Right ventricle myocardium inferior (tissue), 1 donor: Measurements from ENCODE around the gene STEAP4. TPM values are rescaled to one million over a fixed set of nuclear protein-coding genes. Genes with fewer than 3 reads are reported as not detected.
"Not testable (repeated sequence)": the region's sequence is repeated elsewhere in the genome, so short reads cannot be mapped to it uniquely, and the experiment has no call there.

Experiments
- ATAC-seq: fragments of 200-7000 bp; cut with Tn5 transposase; one replicate; pipeline ENCODE4 v1.9.1; 2020; ENCODE audit warnings: mild to moderate bottlenecking, moderate library complexity
- DNase-seq: peaks from one replicate; pipeline ENCODE4 v3.0.0; 2021; ENCODE audit errors: missing footprints
- intact Hi-C: fragments of 100-400 bp; cut with DNase I; formaldehyde crosslinking; loops from one replicate; pipeline ENCODE4 v1.11.0; 2022
- total RNA-seq: library from RNA; stranded (reverse); fragmentation: NEBNext Ultra II Directional; extraction: Animal tissue kit (Norgen Biotek cat#: 25700); gene quantifications from one replicate; pipeline ENCODE4 v1.2.1, GENCODE V29; 2021
- donor health status: DM: no; HTN: yes; CAD: no; lungs with severe emphysema.

STEAP4 gene
- total RNA-seq, 1 donor from 2014 or later = 25.2 TPM

DNA sequence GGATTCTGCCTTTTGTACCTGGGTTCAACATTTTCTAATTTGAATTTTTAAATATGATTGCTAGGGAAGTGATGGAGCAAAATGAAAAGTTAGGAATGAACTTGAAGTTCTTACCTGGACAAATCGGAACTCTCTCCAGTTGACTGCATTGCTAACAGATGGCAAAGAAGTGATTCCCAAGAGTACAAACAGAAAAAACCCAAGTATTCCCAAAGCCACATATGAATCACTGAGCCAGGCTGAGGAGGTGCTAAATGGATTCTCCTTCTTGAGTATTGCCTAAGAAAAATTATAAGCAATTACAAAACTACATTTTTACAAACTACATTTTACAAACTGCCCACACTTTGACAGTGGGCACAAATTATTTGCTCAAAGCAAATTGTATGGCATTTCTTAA is 25.9 kb downstream of the STEAP4 start:
- DNase-seq = no peak
- intact Hi-C loops = no loop called here
- ATAC-seq = no peak

DNA sequence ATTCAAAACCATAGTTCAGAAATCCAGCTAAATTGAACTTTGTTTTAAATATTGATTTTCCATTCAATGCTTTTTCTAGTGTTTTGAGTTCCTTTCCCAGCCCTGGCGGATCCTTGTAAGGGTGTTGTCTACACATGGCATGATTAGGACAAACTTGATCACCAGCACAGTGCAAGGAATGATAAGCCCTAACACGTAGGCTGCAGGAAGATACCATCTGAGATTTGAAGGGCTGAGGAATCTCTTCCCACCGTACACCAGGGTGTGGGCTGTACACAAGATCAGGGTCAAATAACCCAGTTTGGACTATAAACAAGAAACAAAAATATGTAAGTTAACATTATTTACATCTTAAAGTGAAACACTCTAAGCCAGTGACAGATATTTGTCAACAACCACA is 27.4 kb downstream of the STEAP4 start:
- intact Hi-C loops = no loop called here
- ATAC-seq (no peak), DNase-seq (no peak)

DNA sequence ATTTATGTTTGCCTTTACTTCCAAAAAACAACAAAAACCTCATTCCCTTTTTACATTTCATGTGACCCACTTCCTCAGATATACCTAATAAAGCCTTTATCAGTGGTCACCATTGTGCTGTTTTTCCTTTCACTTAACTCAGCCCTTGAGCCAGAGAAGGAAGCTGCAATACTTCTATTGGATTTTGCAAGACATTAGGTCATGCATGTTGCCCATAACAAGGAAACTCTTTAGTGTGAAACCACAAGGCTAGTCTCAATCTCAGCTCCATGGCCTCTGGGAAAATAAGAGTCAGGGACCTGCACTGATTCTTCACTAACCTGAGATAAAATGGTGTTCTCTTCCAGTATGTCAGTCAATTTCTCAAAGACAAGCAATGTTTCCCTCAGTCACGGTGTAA is 27.8 kb downstream of the STEAP4 start:
- DNase-seq (no peak), ATAC-seq (peak; percentile 80)
- intact Hi-C loops = no loop called here

DNA sequence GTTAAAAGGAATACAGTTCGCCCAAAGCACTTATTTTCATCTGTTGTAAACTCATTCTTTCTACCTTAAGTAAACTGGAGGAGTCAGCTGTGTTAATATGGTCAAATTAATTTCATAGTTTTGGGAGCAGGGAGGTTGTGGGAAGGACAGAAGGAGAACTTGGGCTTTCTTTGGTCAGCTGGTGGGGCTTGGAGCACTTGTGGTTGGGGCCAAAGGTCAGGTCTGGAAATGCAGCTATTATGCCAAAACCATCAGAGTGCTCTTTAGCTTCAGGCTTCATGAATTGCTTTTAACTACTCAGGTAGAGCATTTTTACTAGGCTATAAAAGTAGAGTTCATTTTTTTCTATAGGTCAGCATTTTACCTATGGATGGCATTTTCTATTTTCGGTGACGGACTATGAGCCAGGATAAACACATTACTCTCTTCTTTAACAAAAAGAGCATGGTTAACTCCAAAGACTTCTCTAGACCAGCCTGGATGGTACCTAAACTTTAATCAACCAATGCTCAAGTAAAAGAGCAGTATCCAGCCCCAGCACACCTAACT is 30.0 kb downstream of the STEAP4 start:
- intact Hi-C loops = no loop called here
- no peak for DNase-seq
- ATAC-seq = no peak

DNA sequence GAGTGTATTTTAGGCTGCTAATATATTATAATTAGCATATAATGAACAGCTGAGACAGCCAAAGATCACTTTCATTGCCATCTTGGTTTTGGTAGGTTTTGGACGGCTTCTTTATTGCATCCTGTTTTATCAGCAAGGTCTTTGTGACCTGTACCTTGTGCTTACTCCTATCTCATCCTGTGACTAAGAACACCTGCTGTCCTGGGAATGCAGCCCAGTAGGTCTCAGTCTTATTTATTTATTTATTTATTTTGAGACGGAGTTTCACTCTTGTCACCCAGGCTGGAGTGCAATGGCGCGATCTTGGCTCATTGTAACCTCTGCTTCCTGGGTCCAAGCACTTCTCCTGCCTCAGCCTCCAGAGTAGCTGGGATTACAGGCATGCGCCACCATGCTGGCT is 31.8 kb downstream of the STEAP4 start:
- ATAC-seq, intact Hi-C loops, DNase-seq: not testable (repeated sequence)

DNA sequence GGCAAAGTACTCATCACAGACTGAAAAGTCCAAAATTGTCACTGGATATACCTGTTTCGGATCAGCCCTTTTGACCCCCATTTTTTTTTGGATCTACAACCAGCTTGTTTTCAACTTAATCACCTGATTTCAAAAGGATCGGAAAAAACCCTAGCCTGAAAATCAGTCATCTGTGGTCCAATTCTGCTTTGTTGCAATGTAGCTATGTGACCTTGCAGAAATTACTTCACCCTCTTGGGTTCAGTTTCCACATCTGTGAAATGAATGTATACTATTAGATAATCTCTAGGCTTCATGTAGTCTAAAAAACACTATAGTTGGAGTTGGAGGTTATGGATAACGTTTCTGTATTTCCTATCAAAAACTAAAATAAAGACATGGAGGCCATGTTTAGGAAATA is 37.1 kb downstream of the STEAP4 start:
- DNase-seq (no peak), ATAC-seq (no peak)
- intact Hi-C loops = no loop called here

DNA sequence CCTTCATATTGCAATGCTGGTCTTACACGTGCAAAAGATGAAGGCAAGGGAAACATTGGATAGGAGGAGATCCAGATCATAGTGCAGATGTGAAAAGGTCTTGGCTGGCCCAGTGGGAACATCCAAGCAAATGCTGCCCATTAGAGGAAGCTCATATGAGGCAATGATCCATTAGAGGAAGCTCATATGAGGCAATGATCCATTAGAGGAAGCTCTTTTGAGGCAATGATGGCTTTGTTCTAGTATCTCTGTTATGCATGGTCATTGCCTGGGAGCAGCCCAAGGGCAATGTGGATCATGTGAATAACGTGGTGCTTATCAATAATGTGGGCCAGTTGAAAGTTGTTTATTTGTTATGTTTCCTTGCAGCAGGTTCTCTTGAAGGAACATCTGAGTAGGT is 37.8 kb downstream of the STEAP4 start:
- ATAC-seq (peak; percentile 34), DNase-seq (no peak)
- intact Hi-C loops = no loop called here

DNA sequence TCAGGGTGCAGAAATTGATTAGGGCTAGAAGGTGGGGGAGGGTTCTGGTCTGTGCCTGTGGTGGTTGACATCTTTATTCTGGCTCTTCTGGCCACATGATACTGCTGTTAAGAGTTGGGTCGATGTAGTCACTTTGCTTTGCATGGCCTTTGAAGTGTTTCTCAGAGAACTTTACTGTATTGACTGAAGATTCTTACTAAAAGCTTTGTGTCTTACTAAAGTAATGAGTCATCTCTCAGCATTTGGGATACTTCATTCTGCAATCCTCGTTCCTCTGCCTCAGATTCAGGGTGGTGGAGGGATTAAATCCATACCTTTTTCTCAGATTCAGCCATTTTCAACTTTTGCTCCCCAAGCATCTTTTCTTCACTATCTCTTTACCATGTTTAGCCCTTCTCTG is 38.6 kb downstream of the STEAP4 start:
- ATAC-seq (no peak), DNase-seq (no peak)
- intact Hi-C loops = no loop called here

DNA sequence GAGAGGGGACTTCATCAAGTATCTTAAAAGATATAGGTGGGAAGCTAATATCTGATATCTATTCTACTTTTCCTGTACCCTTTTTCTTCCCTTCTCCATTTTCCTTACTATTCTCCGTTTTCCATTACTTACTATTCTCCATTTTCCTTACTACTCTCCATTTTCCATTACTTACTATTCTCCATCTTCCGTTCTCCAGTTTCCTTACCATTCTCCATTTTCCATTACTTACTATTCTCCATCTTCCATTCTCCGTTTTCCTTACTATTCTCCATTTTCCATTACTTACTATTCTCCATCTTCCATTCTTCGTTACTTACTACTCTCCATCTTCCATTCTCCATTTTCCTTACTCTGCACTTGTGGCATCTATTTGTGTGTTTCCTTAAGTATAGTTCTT is 39.3 kb downstream of the STEAP4 start:
- no peak for DNase-seq
- intact Hi-C loops = no loop called here
- no peak for ATAC-seq

DNA sequence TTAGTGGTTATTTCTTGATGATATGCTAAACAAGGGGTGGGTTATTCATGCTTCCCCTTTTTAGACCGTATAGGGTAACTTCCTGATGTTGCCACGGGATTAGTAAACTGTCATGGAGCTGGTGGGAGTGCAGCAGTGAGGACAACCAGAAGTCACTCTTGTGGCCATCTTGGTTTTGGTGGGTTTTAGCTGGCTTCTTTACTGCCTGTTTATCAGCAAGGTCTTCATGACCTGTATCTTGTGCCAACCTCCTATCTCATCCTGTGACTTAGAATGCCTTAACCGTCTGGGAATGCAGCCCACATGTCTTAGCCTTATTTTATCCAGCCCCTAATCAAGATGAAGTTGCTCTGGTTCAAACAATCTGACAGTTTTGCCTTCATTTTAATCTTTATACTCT is 41.7 kb downstream of the STEAP4 start:
- DNase-seq, intact Hi-C loops, ATAC-seq: not testable (repeated sequence)

DNA sequence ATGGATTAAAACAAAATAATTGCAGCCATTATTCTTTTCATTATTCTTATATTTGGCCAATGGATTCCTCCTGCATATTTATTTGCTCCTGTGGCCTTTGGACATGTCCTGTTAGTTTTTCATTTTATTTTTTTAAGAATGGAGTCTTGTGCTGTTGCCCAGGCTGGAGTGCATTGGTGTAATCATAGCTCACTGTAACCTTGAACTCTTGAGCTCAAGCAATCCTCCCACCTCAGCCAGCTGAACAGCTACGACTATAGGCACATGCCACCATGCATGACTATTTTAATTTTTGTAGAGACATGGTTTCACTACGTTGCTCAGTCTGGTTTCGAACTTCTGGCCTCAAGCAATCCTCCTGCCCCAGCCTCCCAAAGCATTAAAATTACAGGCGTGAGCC is 44.1 kb downstream of the STEAP4 start:
- intact Hi-C loops = no loop called here
- DNase-seq (no peak), ATAC-seq (no peak)

DNA sequence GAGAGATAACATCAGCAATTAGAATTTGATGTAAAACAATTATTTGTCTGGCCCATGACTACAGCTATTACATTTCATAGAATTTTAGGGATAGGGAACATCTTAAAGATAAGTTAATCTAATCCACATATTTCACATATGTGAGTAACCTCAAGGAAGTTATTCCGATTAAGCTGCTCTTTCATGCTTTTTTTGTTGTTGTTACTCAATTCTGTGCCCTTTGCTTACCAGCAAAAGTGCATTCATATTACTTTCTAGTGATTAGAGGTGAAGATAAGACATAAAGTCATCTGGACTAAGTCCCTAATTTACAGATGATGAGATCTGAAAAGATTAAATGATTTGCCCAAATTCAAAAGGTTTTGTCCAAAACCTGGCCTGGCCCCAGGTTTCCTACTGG is 46.0 kb downstream of the STEAP4 start:
- intact Hi-C loops = no loop called here
- DNase-seq (no peak), ATAC-seq (no peak)

DNA sequence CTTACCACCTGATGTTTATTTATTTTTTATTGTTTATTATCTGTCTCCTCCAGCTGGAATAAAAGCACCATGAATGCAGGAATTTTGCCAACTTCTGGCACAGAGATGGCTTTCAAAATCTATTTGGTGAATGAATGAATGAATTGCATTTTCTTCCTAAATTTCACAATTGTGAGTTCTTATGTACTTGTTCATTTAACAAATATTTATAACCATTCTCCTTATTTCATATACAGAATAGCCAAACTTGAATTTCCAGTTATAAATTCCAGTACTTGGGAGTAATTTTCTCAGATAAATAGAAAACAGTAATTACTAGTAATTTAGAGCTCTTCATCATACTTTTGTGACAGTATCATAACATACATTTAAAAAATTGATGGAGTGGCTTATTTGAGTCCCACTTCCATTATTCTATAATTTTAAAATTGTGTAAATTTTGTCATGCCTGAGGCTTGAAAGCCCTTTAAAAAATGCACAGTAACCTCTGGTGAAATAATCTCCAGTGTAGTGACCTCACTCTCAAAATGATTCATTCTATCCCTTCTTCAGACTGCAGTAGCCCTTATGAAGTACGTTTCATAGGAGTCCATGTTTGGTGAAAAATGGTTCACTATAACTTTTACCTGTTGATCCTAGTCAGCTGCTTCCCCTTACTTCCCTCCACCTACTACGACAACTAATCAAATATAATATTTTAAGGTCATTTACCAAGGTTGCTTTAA is 46.9 kb downstream of the STEAP4 start:
- DNase-seq (no peak), ATAC-seq (no peak)
- intact Hi-C loops = no loop called here

DNA sequence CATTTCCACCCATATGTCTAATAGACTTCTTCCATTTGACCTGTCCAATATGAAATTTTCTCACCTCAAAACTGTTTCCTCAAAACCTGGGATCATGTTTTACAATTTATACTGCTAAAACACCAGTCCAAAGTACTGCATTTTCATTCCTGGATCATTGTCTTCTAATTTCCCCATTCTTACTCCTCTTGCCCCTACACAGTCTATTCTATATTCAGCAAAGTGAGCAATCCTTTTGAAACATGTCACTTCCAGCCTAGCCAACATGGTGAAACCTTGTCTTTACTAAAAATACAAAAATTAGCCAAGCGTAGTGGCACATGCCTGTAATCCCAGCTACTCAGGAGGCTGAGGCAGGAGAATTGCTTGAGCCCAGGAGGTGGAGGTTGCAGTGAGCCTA is 48.4 kb downstream of the STEAP4 start:
- ATAC-seq, DNase-seq, intact Hi-C loops: not testable (repeated sequence)

DNA sequence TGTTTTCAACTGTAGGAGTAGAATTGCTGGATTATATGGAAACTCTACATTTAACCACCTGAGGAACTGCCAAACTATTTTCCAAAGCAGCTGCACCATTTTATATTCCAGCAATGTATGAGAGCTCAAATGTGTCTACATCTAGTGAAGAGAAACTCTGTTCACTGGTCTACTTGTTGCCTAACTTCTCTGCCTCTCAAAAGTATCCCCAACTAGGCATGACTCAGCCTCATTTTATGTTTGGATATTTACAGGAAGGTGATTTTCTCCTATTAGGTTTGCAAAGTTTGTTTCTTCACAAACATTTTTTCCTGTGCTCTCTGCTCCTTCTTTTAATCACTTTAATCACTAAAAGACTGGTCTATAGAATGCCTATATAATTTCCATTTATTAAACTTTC is 49.8 kb downstream of the STEAP4 start:
- intact Hi-C loops = no loop called here
- ATAC-seq = no peak
- DNase-seq = no peak

DNA sequence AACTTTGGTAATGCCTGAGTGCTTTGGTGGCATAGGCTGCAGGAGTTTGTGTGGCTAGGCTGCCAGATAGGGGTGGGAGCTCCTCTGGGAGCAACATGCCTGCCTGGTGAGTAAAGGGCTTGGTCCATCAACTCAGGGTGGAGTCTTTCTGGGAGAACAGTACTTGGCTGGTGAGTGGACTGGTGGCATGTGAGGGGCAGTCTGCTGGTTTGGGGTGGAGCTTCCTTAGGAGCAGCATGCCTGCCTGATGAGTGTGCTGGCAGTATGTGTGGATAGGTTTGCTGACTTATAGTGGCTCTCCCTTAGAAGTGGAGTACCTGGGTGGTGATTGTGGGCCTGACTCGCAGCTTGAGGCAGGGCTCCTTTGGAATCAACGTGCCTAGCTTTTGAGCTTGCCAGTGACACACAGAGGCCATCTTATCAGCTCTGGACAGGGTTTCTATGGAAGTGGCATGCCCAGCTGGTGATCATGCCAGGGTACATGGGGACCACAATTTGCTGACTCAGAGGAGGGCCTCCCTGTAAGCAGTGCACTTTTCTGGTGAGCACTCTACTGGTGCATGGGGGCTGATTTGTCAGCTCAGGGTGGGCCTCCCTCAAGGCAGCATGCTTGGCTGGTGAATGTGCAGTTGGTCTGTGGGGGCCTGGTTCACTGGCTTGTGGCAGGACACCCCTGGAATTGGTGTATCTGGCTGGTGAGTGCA is 51.8 kb downstream of the STEAP4 start:
- intact Hi-C loops = no loop called here
- DNase-seq = no peak
- ATAC-seq = no peak

DNA sequence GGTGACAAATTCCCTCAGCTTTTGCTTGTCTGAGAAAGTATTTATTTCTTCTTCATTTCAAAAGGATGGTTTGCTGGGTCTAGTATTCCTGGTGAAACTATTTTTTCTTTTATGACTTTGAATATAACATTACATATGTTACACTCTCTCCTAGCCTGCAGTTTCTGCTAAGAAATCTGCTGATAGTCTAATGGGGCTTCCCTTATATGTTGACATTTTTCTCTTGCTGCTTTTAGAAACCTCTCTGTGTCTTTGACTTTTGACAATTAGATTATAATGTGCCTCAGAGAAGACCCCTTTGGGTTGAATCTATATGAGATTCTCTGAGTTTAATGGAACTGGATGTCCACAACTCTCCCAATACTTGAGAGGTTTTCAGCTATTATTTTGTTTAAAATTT is 53.1 kb downstream of the STEAP4 start:
- ATAC-seq = no peak

DNA sequence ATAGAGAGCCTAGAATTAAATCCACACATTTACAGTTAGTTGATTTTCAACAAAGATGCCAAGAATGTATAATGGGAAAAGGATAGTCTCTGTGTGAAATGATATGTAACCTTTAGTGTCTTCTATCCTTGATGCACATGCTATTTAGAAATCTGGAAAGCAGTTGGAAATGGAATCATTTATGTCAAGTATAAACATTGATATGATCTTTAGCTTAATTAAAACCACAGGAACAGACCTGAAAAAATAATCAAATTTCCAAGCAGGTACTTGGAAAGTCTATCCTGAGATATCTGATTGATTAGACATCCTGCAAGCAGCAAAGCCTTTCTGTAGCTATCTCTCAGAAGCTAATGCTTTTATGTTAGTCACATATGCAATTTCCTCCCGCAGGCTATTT is 62.4 kb downstream of the STEAP4 start:
- DNase-seq (no peak), ATAC-seq (no peak)
- intact Hi-C loops = no loop called here

More for the DNA sequence above, 53.1 kb downstream of the STEAP4 start:
- no peak for DNase-seq
- intact Hi-C loops = no loop called here

DNA sequence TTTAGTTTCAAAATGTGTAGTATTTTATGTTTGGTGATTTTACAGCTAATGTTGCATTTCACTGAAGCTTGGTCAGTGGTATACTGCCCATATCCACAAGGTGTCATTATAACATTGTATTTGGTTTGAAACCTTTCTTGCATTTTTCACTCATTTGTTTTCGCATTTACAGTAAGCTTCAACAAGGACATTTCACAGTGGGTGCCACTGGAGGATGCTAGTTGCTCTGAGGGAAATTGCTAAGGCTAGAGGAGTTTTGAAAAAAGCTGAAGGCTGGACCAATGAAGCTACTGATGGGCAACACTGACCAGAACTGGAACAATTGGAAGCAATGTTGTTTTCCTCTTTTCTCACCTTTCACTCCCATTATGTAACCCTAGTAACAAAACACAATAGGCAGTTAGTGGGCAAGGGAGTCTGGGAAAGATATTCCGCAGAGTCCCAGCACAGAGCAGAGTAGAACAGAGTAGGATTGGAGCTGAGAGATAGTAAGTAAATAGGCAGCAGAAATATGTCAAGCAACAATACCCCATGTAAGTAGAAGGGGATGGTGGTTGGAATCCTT is 63.3 kb downstream of the STEAP4 start:
- peak; percentile 90 for ATAC-seq
- DNase-seq = no peak
- intact Hi-C loops = loop anchor here (1.0 kb wide), 1 partner anchor 114 kb away; no protein-coding TSS in a partner anchor

DNA sequence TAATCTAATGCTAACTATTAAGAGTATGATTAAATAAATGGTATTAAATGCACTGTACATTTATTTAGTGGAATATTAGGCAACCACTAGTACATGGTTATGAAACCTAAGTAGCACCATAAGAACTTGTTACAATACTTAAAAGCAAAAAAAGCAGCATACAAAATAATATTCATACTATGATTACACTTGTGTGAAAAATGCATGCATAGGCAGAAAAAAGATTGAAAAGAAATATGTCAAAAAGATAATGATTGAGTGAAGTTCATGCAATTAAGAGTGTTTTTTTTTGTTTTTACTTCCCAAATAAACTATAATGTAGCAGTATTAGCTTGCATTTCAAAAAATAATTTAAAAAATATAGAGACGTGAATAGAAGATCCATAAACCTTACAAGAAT is 66.8 kb downstream of the STEAP4 start:
- DNase-seq (no peak), ATAC-seq (no peak)
- intact Hi-C loops = no loop called here
